ENCODE measurements around the gene MALL. TPM values are rescaled to one million over a fixed set of nuclear protein-coding genes. Genes with fewer than 3 reads are reported as not detected.
"Not testable (repeated sequence)": the region's sequence is repeated elsewhere in the genome, so short reads cannot be mapped to it uniquely, and the experiment has no call there.

Gene MALL
- total RNA-seq, 1 donor from 2014 or later, result 0.49 TPM

DNA sequence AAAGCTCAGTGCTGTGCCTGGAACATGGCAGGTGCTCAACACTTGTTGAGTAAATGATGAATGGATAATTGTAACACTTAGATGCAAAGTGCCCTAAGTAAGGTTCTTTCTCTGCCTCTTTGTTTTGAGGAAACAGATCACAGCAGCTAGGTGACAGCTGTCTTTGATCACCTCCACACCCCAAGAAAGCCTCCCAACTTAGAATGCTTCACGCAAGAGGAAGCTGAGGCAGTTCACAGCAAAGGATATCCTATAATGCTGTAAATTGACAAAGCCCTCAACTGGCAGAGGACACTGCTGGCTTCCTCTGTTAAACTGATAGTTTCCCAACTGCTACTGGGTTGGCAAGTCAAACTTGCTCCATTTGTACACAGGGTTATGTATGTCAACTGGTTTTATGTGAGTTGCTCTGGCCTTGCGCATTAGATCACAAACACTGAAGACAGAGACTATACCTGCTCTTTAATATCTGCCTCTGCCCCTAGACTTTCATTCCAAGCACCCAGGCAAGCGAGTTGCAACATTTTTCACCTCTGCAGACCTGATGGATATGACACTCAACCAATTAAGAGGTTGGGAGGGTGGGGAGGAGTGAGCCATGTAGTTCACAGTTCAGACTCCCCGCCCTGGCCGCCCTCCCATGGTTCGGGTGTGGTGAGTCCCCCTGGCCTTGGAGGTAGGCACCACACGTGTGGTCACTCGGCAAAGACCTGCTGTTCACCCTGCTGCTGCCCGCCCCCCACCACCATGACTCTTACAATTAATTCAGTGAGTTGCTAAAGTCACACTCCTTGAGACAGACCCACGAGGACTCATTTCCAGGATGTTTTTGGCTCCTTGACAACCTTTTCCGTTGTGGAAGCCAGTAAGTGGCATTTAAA is 4.8 kb upstream of the MALL start:
- Mint-ChIP-seq H3K4me1 (ENCODE audit: low read depth, unreplicated experiment) (no peaks in the 10 kb centered on the region), H3K27ac (ENCODE audit: unreplicated experiment) (no peak overlapping the region), H3K4me3 (ENCODE audit: unreplicated experiment) (no peak overlapping the region), H3K36me3 (ENCODE audit: unreplicated experiment) (no peaks in the 10 kb centered on the region), H3K9me3 (ENCODE audit: unreplicated experiment) (no peaks in the 10 kb centered on the region), H3K27me3 (ENCODE audit: unreplicated experiment) (peaks cover 6% of the 10 kb centered on the region)
- no peak for TF ChIP-seq CTCF (IDR thresholded peaks at IDR 0.05; ENCODE audit: partially characterized antibody, unreplicated experiment)
- no peak for DNase-seq

DNA sequence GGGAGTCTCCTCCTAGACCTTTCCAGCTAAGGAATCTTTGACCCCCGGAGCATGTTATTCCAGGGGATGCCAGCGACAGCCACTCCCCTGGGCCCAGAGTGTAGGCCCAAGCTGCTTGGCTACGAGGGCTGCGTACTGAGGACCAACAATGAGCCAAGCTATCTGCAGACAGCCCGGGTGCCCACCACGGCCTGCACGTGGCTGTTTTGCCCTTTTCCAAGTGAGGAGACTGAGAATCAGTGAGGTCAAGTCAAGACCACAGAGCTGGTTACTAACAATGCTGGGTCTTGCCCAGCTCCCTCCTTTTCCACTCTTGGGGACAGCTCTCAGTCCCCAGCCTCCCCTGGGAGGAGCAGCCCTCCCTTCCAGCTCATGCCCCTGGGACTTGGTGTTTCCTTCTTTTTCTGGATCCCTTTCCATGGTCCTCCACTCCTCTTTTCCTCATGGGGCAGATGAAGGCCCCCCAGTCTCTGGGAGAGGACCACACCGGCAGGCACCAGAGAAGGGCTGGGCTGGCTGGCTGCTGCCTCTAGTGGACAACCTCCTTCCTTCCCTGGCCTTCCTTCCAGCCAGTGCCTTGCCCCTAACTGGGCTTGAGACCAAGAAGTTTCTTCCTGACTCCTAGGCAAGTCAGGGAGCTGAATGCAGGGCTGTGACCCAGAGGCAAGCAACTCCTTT is 550 bp upstream of the MALL start:
- H3K27me3 Mint-ChIP-seq (ENCODE audit: unreplicated experiment), result peaks cover 16% of the 10 kb centered on the region
- peaks cover 1% of the 10 kb centered on the region for H3K4me1 Mint-ChIP-seq (ENCODE audit: low read depth, unreplicated experiment)
- peak; percentile 41 for DNase-seq
- peaks cover 2% of the 10 kb centered on the region for H3K9me3 Mint-ChIP-seq (ENCODE audit: unreplicated experiment)
- H3K4me3 Mint-ChIP-seq (ENCODE audit: unreplicated experiment), result peak overlapping the region; percentile 46
- TF ChIP-seq CTCF (IDR thresholded peaks at IDR 0.05; ENCODE audit: partially characterized antibody, unreplicated experiment), result peak; percentile 38
- no peak overlapping the region for H3K27ac Mint-ChIP-seq (ENCODE audit: unreplicated experiment)
- H3K36me3 Mint-ChIP-seq (ENCODE audit: unreplicated experiment), result peaks cover 5% of the 10 kb centered on the region

- Mint-ChIP-seq H3K4me3 (ENCODE audit: unreplicated experiment) (peak overlapping the region; percentile 73), H3K4me1 (ENCODE audit: low read depth, unreplicated experiment) (peaks cover 1% of the 10 kb centered on the region), H3K27me3 (ENCODE audit: unreplicated experiment) (peaks cover 18% of the 10 kb centered on the region), H3K9me3 (ENCODE audit: unreplicated experiment) (peaks cover 2% of the 10 kb centered on the region), H3K36me3 (ENCODE audit: unreplicated experiment) (peaks cover 5% of the 10 kb centered on the region), H3K27ac (ENCODE audit: unreplicated experiment) (no peak overlapping the region)
- no peak for TF ChIP-seq CTCF (IDR thresholded peaks at IDR 0.05; ENCODE audit: partially characterized antibody, unreplicated experiment)
- no peak for DNase-seq
These were observed 779 bp downstream of the MALL start for GRCh38 chr2:110114831-110115255.

GRCh38 chr2:110113961-110114591 is 1.5 kb downstream of the MALL start:
- TF ChIP-seq CTCF (IDR thresholded peaks at IDR 0.05; ENCODE audit: partially characterized antibody, unreplicated experiment), result no peak
- Mint-ChIP-seq H3K27me3 (ENCODE audit: unreplicated experiment) (peaks cover 18% of the 10 kb centered on the region), H3K36me3 (ENCODE audit: unreplicated experiment) (peaks cover 5% of the 10 kb centered on the region), H3K9me3 (ENCODE audit: unreplicated experiment) (peaks cover 2% of the 10 kb centered on the region), H3K4me3 (ENCODE audit: unreplicated experiment) (no peak overlapping the region), H3K4me1 (ENCODE audit: low read depth, unreplicated experiment) (peaks cover 1% of the 10 kb centered on the region), H3K27ac (ENCODE audit: unreplicated experiment) (no peak overlapping the region)
- DNase-seq, result no peak

GRCh38 chr2:110108291-110108690 is 7.3 kb downstream of the MALL start:
- H3K4me3 Mint-ChIP-seq (ENCODE audit: unreplicated experiment); H3K27me3 Mint-ChIP-seq (ENCODE audit: unreplicated experiment); DNase-seq; H3K4me1 Mint-ChIP-seq (ENCODE audit: low read depth, unreplicated experiment); H3K27ac Mint-ChIP-seq (ENCODE audit: unreplicated experiment); H3K9me3 Mint-ChIP-seq (ENCODE audit: unreplicated experiment); H3K36me3 Mint-ChIP-seq (ENCODE audit: unreplicated experiment): not testable (repeated sequence)
